B cell (primary cell): ENCODE data around the gene NPAS2. TPM values are rescaled to one million over a fixed set of nuclear protein-coding genes. Genes with fewer than 3 reads are reported as not detected.

Source experiments
- ATAC-seq: fragments of 200-7000 bp; cut with Tn5 transposase; one replicate; pipeline ENCODE4 v1.10.0; 2021; ENCODE audit warnings: low read depth, mild to moderate bottlenecking, moderate number of reproducible peaks, moderate library complexity
- CTCF ChIA-PET: fragments of 350-600 bp; sonication (Branson Sonifier 250); formaldehyde crosslinking; loops from one replicate; lab custom pipeline; 2021; ENCODE audit warnings: antibody characterized with exemption, inconsistent platforms; lab: Charles Lee
- POLR2A ChIA-PET: fragments of 350-600 bp; sonication (Branson Sonifier 250); formaldehyde crosslinking; loops from one replicate; lab custom pipeline; 2021; ENCODE audit warnings: antibody characterized with exemption; lab: Charles Lee
- DNase-seq: peaks from one replicate; pipeline ENCODE4 v3.0.0; 2013
- H2AFZ ChIP-seq: 2 replicates; pipeline ENCODE4 v1.6.1; 2012; ENCODE audit warnings: mild to moderate bottlenecking, low read depth, low read length; ENCODE audit not compliant: insufficient read depth, poor library complexity, severe bottlenecking
- H3K27ac ChIP-seq, 2 donors: 1 replicate in 1 of 2; 2 replicates in 1 of 2; pipeline ENCODE4 v1.5.1; 2012 to 2013; ENCODE audit warnings: low read length in 2 of 2, mild to moderate bottlenecking in 2 of 2, moderate library complexity in 1 of 2
- H3K27me3 ChIP-seq, 4 experiments: fragments of 200-600 bp in 1 of 4; sonication (generic) in 1 of 4; replicated peaks in 1 of 4; 1 replicate in 2 of 4; 2 replicates in 2 of 4; pipeline versions ENCODE4 v1.6.1 to v1.7.0; 2013 to 2016; ENCODE audit warnings: low read length in 3 of 4, mild to moderate bottlenecking in 2 of 4, mixed read lengths in 1 of 4, moderate library complexity in 1 of 4; ENCODE audit not compliant: insufficient read depth in 4 of 4, control insufficient read depth in 3 of 4; ENCODE audit errors: control extremely low read depth in 1 of 4
- H3K36me3 ChIP-seq, 2 experiments: replicated peaks in 1 of 2; 1 replicate in 1 of 2; 2 replicates in 1 of 2; pipeline versions ENCODE4 v1.6.1 to v1.7.1; 2013; ENCODE audit warnings: low read length in 1 of 2; ENCODE audit not compliant: insufficient read depth in 2 of 2, control insufficient read depth in 1 of 2; ENCODE audit errors: control extremely low read depth in 1 of 2, extremely low read depth in 1 of 2
- H3K4me1 ChIP-seq, 2 donors: fragments of 200-600 bp in 1 of 2; sonication (generic) in 1 of 2; 1 replicate in 1 of 2; 2 replicates in 1 of 2; pipeline versions ENCODE4 v1.5.1 to v1.6.1; 2013 to 2017; ENCODE audit warnings: low read length in 2 of 2; ENCODE audit not compliant: control insufficient read depth in 2 of 2, insufficient read depth in 2 of 2
- H3K4me2 ChIP-seq: replicated peaks from 2 replicates; pipeline ENCODE3; 2012; ENCODE audit warnings: mild to moderate bottlenecking, low read depth, low read length; ENCODE audit not compliant: poor library complexity, severe bottlenecking
- H3K4me3 ChIP-seq, 5 experiments: fragments of 200-600 bp in 1 of 5; sonication (generic) in 1 of 5; 1 replicate in 3 of 5; 2 replicates in 2 of 5; pipeline versions ENCODE4 v1.5.1 to v1.7.0; 2011 to 2016; ENCODE audit warnings: low read length in 4 of 5, mild to moderate bottlenecking in 4 of 5, low read depth in 2 of 5, control low read depth in 1 of 5, moderate library complexity in 1 of 5; ENCODE audit not compliant: insufficient read depth in 1 of 5; ENCODE audit errors: control extremely low read depth in 1 of 5, extremely low read depth in 1 of 5
- H3K79me2 ChIP-seq: fragments of 200-600 bp; sonication (generic); one replicate; pipeline ENCODE4 v1.6.0; 2016; ENCODE audit warnings: low read length; ENCODE audit not compliant: control insufficient read depth, insufficient read depth
- H3K9ac ChIP-seq: fragments of 200-600 bp; sonication (generic); 2 replicates; pipeline ENCODE4 v1.6.1; 2017; ENCODE audit warnings: mild to moderate bottlenecking, low read length, moderate library complexity
- H3K9me3 ChIP-seq, 3 donors: one replicate each; pipeline versions ENCODE4 v1.6.1 to v1.7.1; 2013; ENCODE audit warnings: low read length in 2 of 3; ENCODE audit not compliant: control insufficient read depth in 2 of 3, insufficient read depth in 1 of 3; ENCODE audit errors: control extremely low read depth in 1 of 3
- H4K20me1 ChIP-seq: 2 replicates; pipeline ENCODE4 v1.6.0; 2012; ENCODE audit warnings: mild to moderate bottlenecking, low read length; ENCODE audit not compliant: insufficient read depth, control insufficient read depth, poor library complexity, severe bottlenecking
- H3K27ac Mint-ChIP-seq: one replicate; pipeline ENCODE4 v1.8.0; 2021; ENCODE audit warnings: mixed read lengths
- H3K27me3 Mint-ChIP-seq: one replicate; pipeline ENCODE4 v1.8.0; 2021; ENCODE audit warnings: mixed read lengths
- H3K4me1 Mint-ChIP-seq: one replicate; pipeline ENCODE4 v1.8.0; 2021; ENCODE audit warnings: mixed read lengths
- H3K4me3 Mint-ChIP-seq: one replicate; pipeline ENCODE4 v1.8.0; 2021; ENCODE audit warnings: mixed read lengths
- H3K9me3 Mint-ChIP-seq: one replicate; pipeline ENCODE4 v1.8.0; 2022; ENCODE audit warnings: mixed read lengths; ENCODE audit not compliant: insufficient read depth
- CTCF ChIP-seq: fragments of 200-600 bp; IDR thresholded peaks from one replicate; pipeline ENCODE4 v1.8.0; 2022; ENCODE audit warnings: antibody characterized with exemption, mild to moderate bottlenecking
- EZH2 ChIP-seq: IDR thresholded peaks from 2 replicates; pipeline ENCODE4 v1.6.1; 2012; ENCODE audit warnings: borderline replicate concordance, low read depth, mild to moderate bottlenecking, moderate library complexity, low read length; ENCODE audit not compliant: insufficient read depth, poor library complexity, severe bottlenecking
- WGBS: methylation state at CpG from one replicate; pipeline ENCODE4 v1.1.5; 2013; ENCODE audit warnings: missing lambda C conversion rate; ENCODE audit not compliant: insufficient coverage; 5-methylcytosine and 5-hydroxymethylcytosine counted together
- intact Hi-C: fragments of 100-400 bp; cut with micrococcal nuclease; formaldehyde crosslinking; loops from one replicate; pipeline ENCODE4 v1.10.0; 2022
- polyA plus RNA-seq: library from polyadenylated mRNA; depleted of rRNA; stranded (reverse); fragments of >200 nt; gene quantifications from 2 replicates; pipeline ENCODE4 v1.2.3, GENCODE V29; 2012
- total RNA-seq, 2 donors: library from RNA; stranded (reverse); fragments of 120-200 nt in 1 of 2; gene quantifications; 1 replicate in 1 of 2; 2 replicates in 1 of 2; pipeline versions ENCODE4 v1.2.3 to v1.2.4, GENCODE V29; 2013 to 2022

The NPAS2 gene
- total and polyA plus RNA-seq, 2 donors (not counting 1 experiment from before 2014, with no cell fraction given), result not detected

- Histone ChIP-seq H3K9me3 (no peaks in the 10 kb centered on the region), H3K9ac (no peak overlapping the region), H3K36me3 (no peaks in the 10 kb centered on the region), H3K4me2 (no peak overlapping the region), H3K79me2 (no peaks in the 10 kb centered on the region), H3K27ac (no peak overlapping the region), H3K4me3 (no peak overlapping the region), H3K27me3 (no peaks in the 10 kb centered on the region), H4K20me1 (no peaks in the 10 kb centered on the region), H3K4me1 (no peaks in the 10 kb centered on the region), H2AFZ (no peak overlapping the region)
- ChIA-PET POLR2A (no interaction called here), CTCF (no interaction called here)
- TF ChIP-seq CTCF (no peak), EZH2 (no peak)
- 80% methylated on average over 2 of the region's 2 CpGs for WGBS
- intact Hi-C loops, result no loop called here
- Mint-ChIP-seq H3K4me3 (no peak overlapping the region), H3K4me1 (no peaks in the 10 kb centered on the region), H3K27ac (no peak overlapping the region), H3K9me3 (no peaks in the 10 kb centered on the region), H3K27me3 (peaks cover 15% of the 10 kb centered on the region)
- no peak for ATAC-seq
- no peak for DNase-seq
These were observed 19.0 kb upstream of the NPAS2 start for GRCh38 chr2:100800915-100801314.

- H3K9me3 ChIP-seq, result no peaks in the 10 kb centered on the region
- H3K9ac ChIP-seq, result no peak overlapping the region
- ChIA-PET POLR2A (no interaction called here), CTCF (no interaction called here)
- Mint-ChIP-seq H3K4me1 (no peaks in the 10 kb centered on the region), H3K9me3 (no peaks in the 10 kb centered on the region), H3K4me3 (no peak overlapping the region), H3K27ac (no peak overlapping the region), H3K27me3 (peaks cover 14% of the 10 kb centered on the region)
- intact Hi-C loops, result no loop called here
- no peak overlapping the region for H3K4me2 ChIP-seq
- H2AFZ ChIP-seq, result no peak overlapping the region
- no peak overlapping the region for H3K4me3 ChIP-seq
- no peaks in the 10 kb centered on the region for H3K36me3 ChIP-seq
- ATAC-seq (no peak), DNase-seq (no peak)
- no peak for TF ChIP-seq EZH2
- no peak for TF ChIP-seq CTCF
- no CpG with 5 or more reads among the region's 1 CpG for WGBS
- H3K27ac ChIP-seq, result no peak overlapping the region
- no peaks in the 10 kb centered on the region for H3K79me2 ChIP-seq
- H4K20me1 ChIP-seq, result no peaks in the 10 kb centered on the region
- no peaks in the 10 kb centered on the region for H3K27me3 ChIP-seq
- H3K4me1 ChIP-seq, result no peaks in the 10 kb centered on the region
These were observed 18.5 kb upstream of the NPAS2 start for GRCh38 chr2:100801402-100801801.
